K562 (cell line): ENCODE data around the gene PIK3CB. TPM values are rescaled to one million over a fixed set of nuclear protein-coding genes. Genes with fewer than 3 reads are reported as not detected.

Experiments
- KLF16 ChIP-seq: IDR thresholded peaks from 2 replicates; pipeline ENCODE4 v1.6.1; 2016; ENCODE audit warnings: antibody characterized with exemption
- NCOR1 ChIP-seq: fragments of 450-650 bp; IDR thresholded peaks from 2 replicates; pipeline ENCODE4 v1.6.1; 2016; ENCODE audit warnings: mild to moderate bottlenecking, moderate library complexity
- POLR2B ChIP-seq: fragments of 450-650 bp; IDR thresholded peaks from 2 replicates; pipeline ENCODE4 v1.6.1; 2018; ENCODE audit warnings: low read depth; ENCODE audit not compliant: partially characterized antibody
- PRMT5 ChIP-seq: sonication (generic); formaldehyde crosslinking; IDR thresholded peaks from 2 replicates; pipeline ENCODE4 v1.5.0; 2020; ENCODE audit warnings: missing genetic modification reagents
- SMAD4 ChIP-seq: fragments of 250-450 bp; sonication (Bioruptor Pico); conservative IDR thresholded peaks from 2 replicates; pipeline ENCODE4 v1.8.0; 2021; ENCODE audit warnings: inconsistent platforms, mild to moderate bottlenecking, moderate library complexity
- TCF7 ChIP-seq: sonication (generic); IDR thresholded peaks from 2 replicates; pipeline ENCODE4 v1.6.1; 2016; ENCODE audit warnings: antibody characterized with exemption, borderline replicate concordance
- polyA plus RNA-seq, 8 experiments: library from polyadenylated mRNA; depleted of rRNA in 4 of 8; stranded (reverse) in 5 of 8; unstranded in 3 of 8; fragments of >200 nt; fragmentation: Nextera tagmentation in 2 of 8; fragmentation: Illumina TruSeq in 1 of 8; extraction: Ambion mirVana in 2 of 8; extraction: Trizol in 1 of 8; gene quantifications; 2 replicates each; pipeline versions ENCODE4 v1.2.1 to v1.2.3, GENCODE V29; 2011 to 2014; ENCODE audit warnings: inconsistent platforms in 1 of 8, missing spikeins in 1 of 8
- total RNA-seq, 7 experiments: library from RNA; depleted of rRNA in 6 of 7; stranded (reverse); fragments of >200 nt in 6 of 7; fragmentation: Illumina TruSeq in 2 of 7; extraction: Trizol in 2 of 7; gene quantifications; 2 replicates each; pipeline versions ENCODE4 v1.2.1 to v1.2.3, GENCODE V29; 2011 to 2021; ENCODE audit warnings: low replicate concordance in 1 of 7
- TF ChIP-seq, protein P1 (sequence below): fragments of 250-450 bp; sonication (Bioruptor Pico); IDR thresholded peaks from 2 replicates; pipeline ENCODE4 v1.8.0; 2022; ENCODE audit warnings: inconsistent platforms, mild to moderate bottlenecking, moderate library complexity, borderline replicate concordance
- TF ChIP-seq, protein P2 (sequence below): sonication (generic); formaldehyde crosslinking; IDR thresholded peaks from 2 replicates; pipeline ENCODE4 v1.5.0; 2020; ENCODE audit warnings: missing genetic modification reagents
- TF ChIP-seq, protein P3 (sequence below): fragments of 450-650 bp; IDR thresholded peaks from 2 replicates; pipeline ENCODE4 v1.6.1; 2014; ENCODE audit warnings: low read depth, mild to moderate bottlenecking, moderate library complexity, borderline replicate concordance
- TF ChIP-seq, protein P4 (sequence below): fragments of 450-650 bp; IDR thresholded peaks from 2 replicates; pipeline ENCODE4 v1.6.1; 2017; ENCODE audit warnings: antibody characterized with exemption
- TF ChIP-seq, protein P5 (sequence below): conservative IDR thresholded peaks from 2 replicates; pipeline ENCODE4 v1.6.1; 2011; ENCODE audit warnings: low read depth, mild to moderate bottlenecking, low read length; ENCODE audit not compliant: control insufficient read depth
- TF ChIP-seq, protein P6 (sequence below): fragments of 450-650 bp; IDR thresholded peaks from 2 replicates; pipeline ENCODE4 v1.6.1; 2016; ENCODE audit warnings: missing biosample characterization, missing genetic modification characterization
- TF ChIP-seq, protein P7 (sequence below): sonication (generic); formaldehyde crosslinking; IDR thresholded peaks from 2 replicates; pipeline ENCODE4 v1.8.0; 2022; ENCODE audit warnings: mild to moderate bottlenecking, missing genetic modification reagents
- TF ChIP-seq, protein P8 (sequence below): fragments of 250-450 bp; sonication (Bioruptor Pico); IDR thresholded peaks from 2 replicates; pipeline ENCODE4 v1.8.0; 2021; ENCODE audit warnings: borderline replicate concordance, mild to moderate bottlenecking, moderate library complexity; ENCODE audit not compliant: poor library complexity, severe bottlenecking
- TF ChIP-seq, protein P9 (sequence below): fragments of 250-450 bp; sonication (Bioruptor Pico); IDR thresholded peaks from 2 replicates; pipeline ENCODE4 v1.8.0; 2021; ENCODE audit warnings: mild to moderate bottlenecking, moderate library complexity

PIK3CB gene
- total and polyA plus RNA-seq, 9 of the 15 experiments (the other 6 are each of a cell fraction or from before 2014, with no cell fraction given): 15.3 to 62.6 (median 28.3) TPM

DNA sequence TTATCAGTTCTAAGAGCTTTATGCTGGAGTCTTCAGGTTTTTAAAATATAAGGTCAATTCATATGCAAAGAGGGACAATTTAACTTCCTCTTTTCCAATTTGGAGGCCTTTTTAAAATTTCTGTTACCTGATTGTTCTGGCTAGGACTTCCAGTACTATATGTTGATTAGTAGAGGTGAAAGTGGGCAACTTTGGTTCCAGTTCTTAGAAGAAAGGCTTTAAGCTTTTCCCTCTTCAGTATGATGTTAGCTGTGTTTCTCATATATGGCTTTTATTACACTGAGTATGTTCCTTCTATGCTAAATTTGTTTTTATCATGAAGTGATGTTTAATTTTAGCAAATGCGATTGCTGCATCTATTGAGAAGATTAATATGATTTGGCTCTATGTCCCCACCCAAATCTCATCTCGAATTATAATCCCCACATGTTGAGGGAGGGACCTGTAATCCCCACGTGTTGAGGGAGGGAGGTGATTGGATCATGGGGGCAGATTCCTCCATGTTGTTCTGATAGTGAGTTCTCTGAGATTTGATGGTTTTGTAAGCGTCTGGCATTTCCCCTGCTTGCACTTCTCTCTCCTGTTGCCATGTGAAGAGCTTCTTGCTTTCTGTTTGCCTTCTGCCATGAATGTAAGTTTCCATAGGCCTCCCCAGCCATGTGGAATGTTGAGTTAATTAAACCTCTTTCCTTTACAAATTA lies 192.4 kb downstream of the PIK3CB start (continued):
- TF ChIP-seq POLR2B: peak; percentile 46
- TF ChIP-seq, protein P1, sequence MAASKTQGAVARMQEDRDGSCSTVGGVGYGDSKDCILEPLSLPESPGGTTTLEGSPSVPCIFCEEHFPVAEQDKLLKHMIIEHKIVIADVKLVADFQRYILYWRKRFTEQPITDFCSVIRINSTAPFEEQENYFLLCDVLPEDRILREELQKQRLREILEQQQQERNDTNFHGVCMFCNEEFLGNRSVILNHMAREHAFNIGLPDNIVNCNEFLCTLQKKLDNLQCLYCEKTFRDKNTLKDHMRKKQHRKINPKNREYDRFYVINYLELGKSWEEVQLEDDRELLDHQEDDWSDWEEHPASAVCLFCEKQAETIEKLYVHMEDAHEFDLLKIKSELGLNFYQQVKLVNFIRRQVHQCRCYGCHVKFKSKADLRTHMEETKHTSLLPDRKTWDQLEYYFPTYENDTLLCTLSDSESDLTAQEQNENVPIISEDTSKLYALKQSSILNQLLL (CRISPR knock-in tag): no peak
- TF ChIP-seq, protein P2, sequence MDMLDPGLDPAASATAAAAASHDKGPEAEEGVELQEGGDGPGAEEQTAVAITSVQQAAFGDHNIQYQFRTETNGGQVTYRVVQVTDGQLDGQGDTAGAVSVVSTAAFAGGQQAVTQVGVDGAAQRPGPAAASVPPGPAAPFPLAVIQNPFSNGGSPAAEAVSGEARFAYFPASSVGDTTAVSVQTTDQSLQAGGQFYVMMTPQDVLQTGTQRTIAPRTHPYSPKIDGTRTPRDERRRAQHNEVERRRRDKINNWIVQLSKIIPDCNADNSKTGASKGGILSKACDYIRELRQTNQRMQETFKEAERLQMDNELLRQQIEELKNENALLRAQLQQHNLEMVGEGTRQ (CRISPR knock-in tag): no peak
- no peak for TF ChIP-seq TCF7
- no peak for TF ChIP-seq PRMT5 (CRISPR knock-in tag)
- TF ChIP-seq, protein P3, sequence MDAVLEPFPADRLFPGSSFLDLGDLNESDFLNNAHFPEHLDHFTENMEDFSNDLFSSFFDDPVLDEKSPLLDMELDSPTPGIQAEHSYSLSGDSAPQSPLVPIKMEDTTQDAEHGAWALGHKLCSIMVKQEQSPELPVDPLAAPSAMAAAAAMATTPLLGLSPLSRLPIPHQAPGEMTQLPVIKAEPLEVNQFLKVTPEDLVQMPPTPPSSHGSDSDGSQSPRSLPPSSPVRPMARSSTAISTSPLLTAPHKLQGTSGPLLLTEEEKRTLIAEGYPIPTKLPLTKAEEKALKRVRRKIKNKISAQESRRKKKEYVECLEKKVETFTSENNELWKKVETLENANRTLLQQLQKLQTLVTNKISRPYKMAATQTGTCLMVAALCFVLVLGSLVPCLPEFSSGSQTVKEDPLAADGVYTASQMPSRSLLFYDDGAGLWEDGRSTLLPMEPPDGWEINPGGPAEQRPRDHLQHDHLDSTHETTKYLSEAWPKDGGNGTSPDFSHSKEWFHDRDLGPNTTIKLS: peak; percentile 34; the same call in 1 of the 2 replicates
- TF ChIP-seq, protein P4, sequence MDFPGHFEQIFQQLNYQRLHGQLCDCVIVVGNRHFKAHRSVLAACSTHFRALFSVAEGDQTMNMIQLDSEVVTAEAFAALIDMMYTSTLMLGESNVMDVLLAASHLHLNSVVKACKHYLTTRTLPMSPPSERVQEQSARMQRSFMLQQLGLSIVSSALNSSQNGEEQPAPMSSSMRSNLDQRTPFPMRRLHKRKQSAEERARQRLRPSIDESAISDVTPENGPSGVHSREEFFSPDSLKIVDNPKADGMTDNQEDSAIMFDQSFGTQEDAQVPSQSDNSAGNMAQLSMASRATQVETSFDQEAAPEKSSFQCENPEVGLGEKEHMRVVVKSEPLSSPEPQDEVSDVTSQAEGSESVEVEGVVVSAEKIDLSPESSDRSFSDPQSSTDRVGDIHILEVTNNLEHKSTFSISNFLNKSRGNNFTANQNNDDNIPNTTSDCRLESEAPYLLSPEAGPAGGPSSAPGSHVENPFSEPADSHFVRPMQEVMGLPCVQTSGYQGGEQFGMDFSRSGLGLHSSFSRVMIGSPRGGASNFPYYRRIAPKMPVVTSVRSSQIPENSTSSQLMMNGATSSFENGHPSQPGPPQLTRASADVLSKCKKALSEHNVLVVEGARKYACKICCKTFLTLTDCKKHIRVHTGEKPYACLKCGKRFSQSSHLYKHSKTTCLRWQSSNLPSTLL: no peak
- TF ChIP-seq, protein P5, sequence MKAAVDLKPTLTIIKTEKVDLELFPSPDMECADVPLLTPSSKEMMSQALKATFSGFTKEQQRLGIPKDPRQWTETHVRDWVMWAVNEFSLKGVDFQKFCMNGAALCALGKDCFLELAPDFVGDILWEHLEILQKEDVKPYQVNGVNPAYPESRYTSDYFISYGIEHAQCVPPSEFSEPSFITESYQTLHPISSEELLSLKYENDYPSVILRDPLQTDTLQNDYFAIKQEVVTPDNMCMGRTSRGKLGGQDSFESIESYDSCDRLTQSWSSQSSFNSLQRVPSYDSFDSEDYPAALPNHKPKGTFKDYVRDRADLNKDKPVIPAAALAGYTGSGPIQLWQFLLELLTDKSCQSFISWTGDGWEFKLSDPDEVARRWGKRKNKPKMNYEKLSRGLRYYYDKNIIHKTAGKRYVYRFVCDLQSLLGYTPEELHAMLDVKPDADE: no peak
- TF ChIP-seq, protein P6, sequence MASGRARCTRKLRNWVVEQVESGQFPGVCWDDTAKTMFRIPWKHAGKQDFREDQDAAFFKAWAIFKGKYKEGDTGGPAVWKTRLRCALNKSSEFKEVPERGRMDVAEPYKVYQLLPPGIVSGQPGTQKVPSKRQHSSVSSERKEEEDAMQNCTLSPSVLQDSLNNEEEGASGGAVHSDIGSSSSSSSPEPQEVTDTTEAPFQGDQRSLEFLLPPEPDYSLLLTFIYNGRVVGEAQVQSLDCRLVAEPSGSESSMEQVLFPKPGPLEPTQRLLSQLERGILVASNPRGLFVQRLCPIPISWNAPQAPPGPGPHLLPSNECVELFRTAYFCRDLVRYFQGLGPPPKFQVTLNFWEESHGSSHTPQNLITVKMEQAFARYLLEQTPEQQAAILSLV (tag): no peak
- TF ChIP-seq, protein P7, sequence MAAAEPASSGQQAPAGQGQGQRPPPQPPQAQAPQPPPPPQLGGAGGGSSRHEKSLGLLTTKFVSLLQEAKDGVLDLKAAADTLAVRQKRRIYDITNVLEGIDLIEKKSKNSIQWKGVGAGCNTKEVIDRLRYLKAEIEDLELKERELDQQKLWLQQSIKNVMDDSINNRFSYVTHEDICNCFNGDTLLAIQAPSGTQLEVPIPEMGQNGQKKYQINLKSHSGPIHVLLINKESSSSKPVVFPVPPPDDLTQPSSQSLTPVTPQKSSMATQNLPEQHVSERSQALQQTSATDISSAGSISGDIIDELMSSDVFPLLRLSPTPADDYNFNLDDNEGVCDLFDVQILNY (CRISPR knock-in tag): no peak
- TF ChIP-seq, protein P8, sequence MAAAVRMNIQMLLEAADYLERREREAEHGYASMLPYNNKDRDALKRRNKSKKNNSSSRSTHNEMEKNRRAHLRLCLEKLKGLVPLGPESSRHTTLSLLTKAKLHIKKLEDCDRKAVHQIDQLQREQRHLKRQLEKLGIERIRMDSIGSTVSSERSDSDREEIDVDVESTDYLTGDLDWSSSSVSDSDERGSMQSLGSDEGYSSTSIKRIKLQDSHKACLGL (CRISPR knock-in tag): no peak
- TF ChIP-seq SMAD4 (CRISPR knock-in tag): no peak
- TF ChIP-seq KLF16: peak; percentile 64; the same call in 1 of the 2 replicates
- TF ChIP-seq, protein P9, sequence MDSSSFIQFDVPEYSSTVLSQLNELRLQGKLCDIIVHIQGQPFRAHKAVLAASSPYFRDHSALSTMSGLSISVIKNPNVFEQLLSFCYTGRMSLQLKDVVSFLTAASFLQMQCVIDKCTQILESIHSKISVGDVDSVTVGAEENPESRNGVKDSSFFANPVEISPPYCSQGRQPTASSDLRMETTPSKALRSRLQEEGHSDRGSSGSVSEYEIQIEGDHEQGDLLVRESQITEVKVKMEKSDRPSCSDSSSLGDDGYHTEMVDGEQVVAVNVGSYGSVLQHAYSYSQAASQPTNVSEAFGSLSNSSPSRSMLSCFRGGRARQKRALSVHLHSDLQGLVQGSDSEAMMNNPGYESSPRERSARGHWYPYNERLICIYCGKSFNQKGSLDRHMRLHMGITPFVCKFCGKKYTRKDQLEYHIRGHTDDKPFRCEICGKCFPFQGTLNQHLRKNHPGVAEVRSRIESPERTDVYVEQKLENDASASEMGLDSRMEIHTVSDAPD (CRISPR knock-in tag): no peak
- no peak for TF ChIP-seq NCOR1
